Right atrium auricular region (tissue), 2 donors: ENCODE measurements around the gene ZSWIM5. TPM values are rescaled to one million over a fixed set of nuclear protein-coding genes. Genes with fewer than 3 reads are reported as not detected.
"Not testable (repeated sequence)": the region's sequence is repeated elsewhere in the genome, so short reads cannot be mapped to it uniquely, and the experiment has no call there.

Experiments used
- DNase-seq: peaks from one replicate; pipeline ENCODE4 v3.0.0-alpha.2; 2019; ENCODE audit warnings: low spot score
- H3K27ac ChIP-seq, 2 donors: fragments of 200-600 bp; sonication (generic); 1 replicate in 1 of 2; 2 replicates in 1 of 2; pipeline ENCODE4 v1.5.1; 2016 to 2019
- H3K27me3 ChIP-seq, 2 donors: fragments of 200-600 bp; sonication (generic); one replicate each; pipeline versions ENCODE4 v1.5.1 to v1.6.0; 2017 to 2019
- H3K36me3 ChIP-seq: fragments of 200-600 bp; sonication (generic); one replicate; pipeline ENCODE4 v1.5.1; 2016
- H3K4me1 ChIP-seq, 2 donors: fragments of 200-600 bp; sonication (generic); one replicate each; pipeline versions ENCODE4 v1.5.1 to v1.6.0; 2017 to 2019
- H3K4me3 ChIP-seq, 2 donors: fragments of 200-600 bp; sonication (generic); 1 replicate in 1 of 2; 2 replicates in 1 of 2; pipeline ENCODE4 v1.5.1; 2017 to 2019; ENCODE audit warnings: mild to moderate bottlenecking in 1 of 2, moderate library complexity in 1 of 2
- H3K9me3 ChIP-seq, 2 donors: fragments of 200-600 bp; sonication (generic); one replicate each; pipeline ENCODE4 v1.5.1; 2019
- CTCF ChIP-seq, 2 donors: fragments of 200-600 bp; sonication (generic); IDR thresholded peaks; one replicate each; pipeline ENCODE4 v1.5.1; 2019; ENCODE audit warnings: antibody characterized with exemption in 2 of 2
- total RNA-seq, 2 donors: library from RNA; depleted of rRNA; stranded (reverse); fragments of >200 nt; gene quantifications; one replicate each; pipeline ENCODE4 v1.1.0, GENCODE V29; 2016

ZSWIM5 gene
- total RNA-seq, 2 donors from 2014 or later = 1.2 to 1.7 TPM

GRCh38 chr1:44988531-44989156 is 217.8 kb downstream of the ZSWIM5 start:
- Histone ChIP-seq H3K9me3 (no peaks in the 10 kb centered on the region), H3K27ac (no peak overlapping the region), H3K4me1 (peaks cover 0 to 10% of the 10 kb centered on the region in 2 donors), H3K36me3 (no peaks in the 10 kb centered on the region), H3K4me3 (no peak overlapping the region), H3K27me3 (no peaks in the 10 kb centered on the region)
- DNase-seq = no peak
- TF ChIP-seq CTCF (IDR thresholded peaks at IDR 0.05) = no peak

- Histone ChIP-seq H3K27ac (peak overlapping the region; percentile 71 to 73), H3K4me1 (peaks cover 0 to 10% of the 10 kb centered on the region in 2 donors), H3K4me3 (peak overlapping the region; percentile 85 to 97), H3K27me3 (no peaks in the 10 kb centered on the region), H3K9me3 (no peaks in the 10 kb centered on the region), H3K36me3 (peaks cover 6% of the 10 kb centered on the region)
- DNase-seq = no peak
- TF ChIP-seq CTCF (IDR thresholded peaks at IDR 0.05) = no peak
Measured at GRCh38 chr1:44985747-44986359, 220.6 kb downstream of the ZSWIM5 start.

- DNase-seq, H3K27me3 ChIP-seq, H3K27ac ChIP-seq, H3K4me3 ChIP-seq, H3K9me3 ChIP-seq, H3K4me1 ChIP-seq: not testable (repeated sequence)
- H3K36me3 ChIP-seq = peaks cover 58% of the 10 kb centered on the region
Measured at GRCh38 chr1:44977372-44977771, 229.0 kb downstream of the ZSWIM5 start.

- H3K9me3 ChIP-seq = no peaks in the 10 kb centered on the region
- no peak for TF ChIP-seq CTCF (IDR thresholded peaks at IDR 0.05)
- DNase-seq = no peak
- H3K27ac ChIP-seq = no peak overlapping the region
- no peak overlapping the region for H3K4me3 ChIP-seq
- H3K36me3 ChIP-seq = peaks cover 56% of the 10 kb centered on the region
- no peaks in the 10 kb centered on the region for H3K27me3 ChIP-seq
- no peaks in the 10 kb centered on the region for H3K4me1 ChIP-seq
Measured at GRCh38 chr1:44976252-44976651, 230.2 kb downstream of the ZSWIM5 start.

- Histone ChIP-seq H3K9me3 (no peaks in the 10 kb centered on the region), H3K4me3 (no peak overlapping the region), H3K36me3 (peaks cover 38% of the 10 kb centered on the region), H3K4me1 (no peaks in the 10 kb centered on the region), H3K27me3 (no peaks in the 10 kb centered on the region), H3K27ac (no peak overlapping the region)
- no peak for TF ChIP-seq CTCF (IDR thresholded peaks at IDR 0.05)
- no peak for DNase-seq
Measured at GRCh38 chr1:44973645-44974044, 232.8 kb downstream of the ZSWIM5 start.

- Histone ChIP-seq H3K4me1 (peaks cover 0 to 4% of the 10 kb centered on the region in 2 donors), H3K27ac (no peak overlapping the region), H3K36me3 (peaks cover 6% of the 10 kb centered on the region), H3K4me3 (no peak overlapping the region), H3K27me3 (no peaks in the 10 kb centered on the region), H3K9me3 (no peaks in the 10 kb centered on the region)
- TF ChIP-seq CTCF (IDR thresholded peaks at IDR 0.05) = no peak
- no peak for DNase-seq
Measured at GRCh38 chr1:44970317-44970716, 236.1 kb downstream of the ZSWIM5 start.

Other genes with a start within 250 kb of the ZSWIM5 start
- gene EIF2B3, start 220.0 kb downstream of the ZSWIM5 start, total RNA-seq = 10 to 100 TPM; 21.6 to 26.5 TPM
- 10 to 100 TPM; 13.0 to 15.6 TPM for gene HECTD3, start 195.3 kb downstream of the ZSWIM5 start, total RNA-seq
- gene UROD, start 194.4 kb downstream of the ZSWIM5 start, total RNA-seq = 10 to 100 TPM; 56.7 to 63.0 TPM
- gene HPDL, start 120.3 kb upstream of the ZSWIM5 start, total RNA-seq = not detected
- gene TOE1, start 133.6 kb upstream of the ZSWIM5 start, total RNA-seq = 1 to 10 TPM; 5.4 to 6.8 TPM
- 10 to 100 TPM in 1 of 2 donors, 1 to 10 TPM in 1; 4.2 to 11.1 TPM for gene MUTYH, start 133.8 kb upstream of the ZSWIM5 start, total RNA-seq